SU-DHL-6 (cell line): Measurements from ENCODE around the gene ATRNL1.
"Not testable (repeated sequence)": the region's sequence is repeated elsewhere in the genome, so short reads cannot be mapped to it uniquely, and the experiment has no call there.

Experiments used
- EZH2phosphoT487 ChIP-seq: fragments of 200-600 bp; sonication (generic), shearing (Covaris generic); conservative IDR thresholded peaks from 2 replicates; pipeline ENCODE4 v1.6.1; 2018; ENCODE audit warnings: mild to moderate bottlenecking, antibody characterized with exemption, low read length, moderate library complexity, mixed read lengths
- TF ChIP-seq, protein P1 (sequence below): fragments of 200-600 bp; sonication (generic); IDR thresholded peaks from one replicate; pipeline ENCODE4 v1.5.1; 2017; ENCODE audit warnings: antibody characterized with exemption, mild to moderate bottlenecking, low read length, moderate library complexity; ENCODE audit not compliant: insufficient read depth, poor library complexity, severe bottlenecking

DNA sequence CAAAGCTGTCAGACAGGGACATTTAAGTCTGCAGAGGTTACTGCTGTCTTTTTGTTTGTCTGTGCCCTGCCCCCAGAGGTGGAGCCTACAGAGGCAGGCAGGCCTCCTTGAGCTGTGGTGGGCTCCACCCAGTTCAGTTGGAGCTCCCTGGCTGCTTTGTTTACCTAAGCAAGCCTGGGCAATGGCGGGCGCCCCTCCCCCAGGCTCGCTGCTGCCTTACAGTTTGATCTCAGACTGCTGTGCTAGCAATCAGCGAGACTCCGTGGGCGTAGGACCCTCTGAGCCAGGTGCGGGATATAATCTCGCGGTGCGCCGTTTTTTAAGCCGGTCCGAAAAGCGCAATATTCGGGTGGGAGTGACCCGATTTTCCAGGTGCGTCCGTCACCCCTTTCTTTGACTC is 274.8 kb downstream of the ATRNL1 start:
- TF ChIP-seq, protein P1, sequence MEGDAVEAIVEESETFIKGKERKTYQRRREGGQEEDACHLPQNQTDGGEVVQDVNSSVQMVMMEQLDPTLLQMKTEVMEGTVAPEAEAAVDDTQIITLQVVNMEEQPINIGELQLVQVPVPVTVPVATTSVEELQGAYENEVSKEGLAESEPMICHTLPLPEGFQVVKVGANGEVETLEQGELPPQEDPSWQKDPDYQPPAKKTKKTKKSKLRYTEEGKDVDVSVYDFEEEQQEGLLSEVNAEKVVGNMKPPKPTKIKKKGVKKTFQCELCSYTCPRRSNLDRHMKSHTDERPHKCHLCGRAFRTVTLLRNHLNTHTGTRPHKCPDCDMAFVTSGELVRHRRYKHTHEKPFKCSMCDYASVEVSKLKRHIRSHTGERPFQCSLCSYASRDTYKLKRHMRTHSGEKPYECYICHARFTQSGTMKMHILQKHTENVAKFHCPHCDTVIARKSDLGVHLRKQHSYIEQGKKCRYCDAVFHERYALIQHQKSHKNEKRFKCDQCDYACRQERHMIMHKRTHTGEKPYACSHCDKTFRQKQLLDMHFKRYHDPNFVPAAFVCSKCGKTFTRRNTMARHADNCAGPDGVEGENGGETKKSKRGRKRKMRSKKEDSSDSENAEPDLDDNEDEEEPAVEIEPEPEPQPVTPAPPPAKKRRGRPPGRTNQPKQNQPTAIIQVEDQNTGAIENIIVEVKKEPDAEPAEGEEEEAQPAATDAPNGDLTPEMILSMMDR = not testable (repeated sequence)
- not testable (repeated sequence) for TF ChIP-seq EZH2phosphoT487
